ENCODE results near the gene ZNF768.

Gene ZNF768

DNA sequence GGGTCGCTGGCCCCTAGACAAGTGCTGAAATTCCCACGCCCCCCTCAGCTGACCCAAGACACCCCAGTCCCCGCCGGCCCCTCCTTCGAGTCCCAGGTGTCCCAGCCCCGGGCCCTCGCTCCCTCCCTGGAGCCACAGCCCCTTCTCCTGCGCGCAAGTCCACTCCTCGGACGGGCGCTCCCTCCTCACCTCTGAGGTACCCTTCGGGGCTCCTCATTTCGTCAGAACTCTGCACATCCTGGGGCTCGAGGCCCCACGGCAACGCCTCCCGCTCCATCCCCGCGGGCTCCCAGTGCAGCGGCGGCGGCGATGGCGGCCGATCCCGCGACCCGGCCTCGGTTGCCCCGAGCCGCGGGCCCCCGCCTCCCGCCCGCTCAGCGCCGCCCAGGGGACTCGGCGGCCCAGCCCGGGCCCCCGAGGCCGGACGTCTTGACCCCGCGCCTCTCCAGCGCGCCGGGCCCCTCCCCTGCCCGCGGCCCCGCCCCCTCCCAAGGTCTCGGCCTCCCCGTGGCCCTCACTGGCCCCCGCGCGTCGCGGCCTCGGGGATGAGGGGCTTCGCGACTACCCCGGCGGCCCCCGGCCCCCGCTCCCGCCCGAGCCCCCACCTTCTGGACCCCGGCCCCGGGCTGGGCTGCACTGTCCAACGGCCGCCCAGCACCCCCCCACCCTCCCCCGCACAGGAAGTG, at the start of gene ZNF768:
Gene ZNF768 (minus strand): TSS at position 430 of the 686 bp plus-strand sequence. CDS start 153 bp downstream, at position 277.
- DNase-seq (ENCODE audit: extremely low read depth in 1 of 2, low read depth in 1 of 2): no peak

DNA sequence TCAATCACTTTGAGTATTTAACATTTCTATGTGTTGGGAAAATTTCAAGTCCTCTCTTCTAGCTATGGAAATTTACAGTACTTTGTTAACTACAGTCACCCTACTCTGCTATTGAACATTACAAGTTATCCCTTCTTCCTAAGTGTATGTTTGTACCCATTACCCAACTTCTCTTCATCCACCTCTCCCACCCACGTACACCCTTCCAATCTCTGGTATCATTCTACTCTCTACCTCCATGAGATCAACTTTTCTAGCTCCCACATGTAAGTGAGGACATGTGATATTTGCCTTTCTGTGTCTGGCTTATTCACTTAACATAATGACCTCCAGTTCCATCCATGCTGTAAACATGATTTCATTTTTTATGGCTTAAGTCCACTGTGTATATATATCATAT, 48.3 kb upstream of the ZNF768 start:
- no peak for DNase-seq (ENCODE audit: extremely low read depth in 1 of 2, low read depth in 1 of 2)

DNA sequence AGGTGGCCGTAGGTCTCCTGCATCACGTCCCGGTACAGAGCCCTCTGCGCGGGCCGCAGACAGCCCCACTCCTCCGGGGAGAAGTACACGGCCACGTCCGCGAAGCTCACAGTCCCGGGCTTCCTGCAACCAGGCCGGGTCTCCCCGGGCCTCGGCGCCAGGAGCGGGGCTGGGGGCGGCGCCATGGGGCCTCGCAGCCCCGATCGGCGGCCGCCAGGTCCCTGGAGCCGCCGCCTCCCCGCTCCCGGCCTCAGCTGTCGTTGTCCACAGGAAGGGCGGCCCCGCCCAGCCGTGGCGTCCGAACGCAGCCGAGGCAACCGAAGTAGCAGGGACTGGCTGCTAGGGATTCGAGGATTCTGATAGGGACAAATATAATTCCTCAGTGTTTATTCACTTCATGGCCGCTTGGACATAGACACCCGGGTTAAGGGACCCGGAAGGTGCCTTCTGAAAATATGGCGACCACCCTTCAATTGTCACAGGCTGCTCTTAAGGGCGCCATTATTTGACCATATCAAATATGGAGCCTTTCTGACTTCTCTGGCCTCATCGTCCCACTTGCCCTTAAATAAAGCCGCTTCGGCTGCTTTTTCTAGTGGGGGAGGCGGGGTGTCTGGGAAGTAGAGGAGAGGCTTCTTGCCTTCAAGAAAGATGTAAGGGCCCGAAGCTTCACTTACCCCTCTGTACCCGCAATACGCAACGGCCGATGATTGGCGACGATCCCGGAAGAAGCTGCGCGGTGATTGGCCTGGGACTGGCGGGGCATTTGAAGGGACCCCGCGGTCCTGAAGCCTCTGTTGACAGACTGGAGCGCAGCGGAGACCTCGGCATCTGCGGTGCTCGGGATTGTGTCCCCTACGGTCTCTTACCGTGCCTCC, 45.3 kb upstream of the ZNF768 start, which contains the start of gene ZNF688:
Gene ZNF688 (minus strand): TSS at position 270 of the 878 bp plus-strand sequence. CDS start 85 bp downstream, at position 185.
- peak; percentile 83 to 90 for DNase-seq (ENCODE audit: extremely low read depth in 1 of 2, low read depth in 1 of 2)

DNA sequence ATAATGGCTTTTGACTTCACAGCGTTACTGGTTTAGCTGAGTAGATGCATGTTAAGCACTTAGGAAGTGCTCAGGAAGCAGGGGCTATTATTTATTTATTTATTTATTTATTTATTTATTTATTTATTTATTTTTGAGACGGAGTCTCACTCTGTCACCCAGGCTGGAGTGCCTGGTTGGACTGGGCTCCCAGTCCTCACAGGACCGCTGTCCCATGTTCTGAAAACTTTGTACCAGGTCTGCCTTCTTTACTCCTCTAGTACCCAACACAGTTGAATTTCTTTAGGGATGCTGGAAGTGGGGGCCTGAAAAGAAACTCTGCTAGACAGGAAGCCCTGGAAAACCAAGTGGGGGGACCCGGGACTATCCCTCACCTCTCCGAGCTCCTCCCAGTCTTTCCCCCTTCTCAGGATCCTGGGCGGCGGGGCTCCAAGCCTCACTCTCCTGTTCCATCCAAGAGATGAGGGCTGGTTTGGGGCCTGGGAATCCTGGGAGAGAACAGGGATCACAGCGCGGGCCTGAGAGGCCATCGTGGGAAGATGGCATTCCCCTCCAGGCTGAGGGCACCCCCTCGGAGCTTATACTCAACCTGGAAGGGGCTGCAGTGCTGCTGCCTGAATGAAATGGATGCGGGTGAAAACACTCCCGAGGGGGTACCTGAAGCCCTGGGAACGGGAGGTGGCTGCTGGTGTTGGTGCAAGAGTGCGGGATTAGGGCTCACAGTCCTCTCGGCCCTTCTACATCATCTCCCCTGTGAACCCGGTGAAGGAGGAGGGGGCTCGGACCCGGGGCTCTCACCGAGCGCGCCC, 44.5 kb upstream of the ZNF768 start:
- no peak for DNase-seq (ENCODE audit: extremely low read depth in 1 of 2, low read depth in 1 of 2)

DNA sequence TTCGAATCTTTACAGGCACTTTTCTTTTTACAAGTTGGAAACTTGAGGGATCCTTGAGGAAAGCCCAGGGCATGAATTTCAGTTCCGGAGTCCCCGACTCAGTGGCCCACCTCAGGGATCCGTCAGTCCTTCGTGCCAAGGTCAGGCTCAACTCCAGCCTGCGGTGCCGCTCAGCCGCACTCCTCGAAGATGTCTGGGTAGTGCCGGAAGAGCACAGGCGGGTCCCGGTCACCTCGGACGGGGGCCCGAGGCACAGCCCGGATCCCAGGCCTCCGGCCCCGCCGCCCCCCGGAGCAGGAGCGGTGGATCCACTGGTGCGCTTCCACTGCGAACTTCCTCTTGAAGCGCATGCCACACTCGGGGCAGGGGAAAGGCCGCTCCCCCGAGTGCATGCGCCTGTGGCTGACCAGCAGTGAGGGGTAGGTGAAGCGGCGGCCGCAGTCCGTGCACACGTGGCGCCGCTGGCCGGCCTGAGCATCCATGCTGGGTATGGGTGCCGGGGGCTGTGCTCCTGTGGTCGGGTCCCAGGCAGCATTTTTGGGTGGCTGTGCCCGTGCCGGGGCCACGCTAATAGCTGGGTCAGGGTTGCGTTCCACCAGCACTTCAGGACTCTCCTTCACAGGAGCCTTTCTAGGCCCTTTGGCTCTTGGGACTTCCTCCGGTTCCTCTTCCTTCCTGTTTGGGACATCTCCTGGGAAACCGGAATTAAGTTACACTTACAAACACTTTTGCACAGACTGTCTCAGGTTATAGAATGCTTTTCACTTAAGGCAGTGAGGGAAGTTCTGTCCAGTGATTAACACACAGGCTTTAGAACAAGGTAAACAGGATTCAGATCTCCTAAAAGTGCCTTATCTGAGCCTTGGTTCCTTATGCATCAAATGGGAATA, 43.6 kb upstream of the ZNF768 start:
- no peak for DNase-seq (ENCODE audit: extremely low read depth in 1 of 2, low read depth in 1 of 2)

GRCh38 chr16:30569281-30569680, 42.9 kb upstream of the ZNF768 start:
- DNase-seq (ENCODE audit: extremely low read depth in 1 of 2, low read depth in 1 of 2): no peak

GRCh38 chr16:30567991-30568638, 41.7 kb upstream of the ZNF768 start:
- no peak for DNase-seq (ENCODE audit: extremely low read depth in 1 of 2, low read depth in 1 of 2)

- no peak for DNase-seq (ENCODE audit: extremely low read depth in 1 of 2, low read depth in 1 of 2)
These were observed 41.0 kb upstream of the ZNF768 start for GRCh38 chr16:30567160-30567990.

DNA sequence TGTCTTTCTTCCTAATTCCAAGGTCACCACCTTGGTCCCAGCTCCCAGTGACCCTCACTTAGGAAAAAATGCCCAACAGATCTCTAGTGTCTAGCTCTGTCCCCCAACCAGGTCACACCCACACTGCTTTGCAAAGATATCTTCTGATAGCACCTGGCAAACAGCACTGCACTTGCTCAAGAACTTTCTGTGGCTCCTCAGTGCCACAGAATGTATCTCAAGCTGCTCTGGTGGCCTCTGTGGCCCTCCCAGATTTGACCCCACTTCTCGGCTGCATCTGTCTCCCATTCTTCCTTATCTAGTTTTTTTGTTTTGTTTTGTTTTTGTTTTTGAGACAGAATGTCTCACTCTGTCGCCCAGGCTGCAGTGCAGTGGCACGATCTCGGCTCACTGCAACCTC, 40.2 kb upstream of the ZNF768 start:
- no peak for DNase-seq (ENCODE audit: extremely low read depth in 1 of 2, low read depth in 1 of 2)

DNA sequence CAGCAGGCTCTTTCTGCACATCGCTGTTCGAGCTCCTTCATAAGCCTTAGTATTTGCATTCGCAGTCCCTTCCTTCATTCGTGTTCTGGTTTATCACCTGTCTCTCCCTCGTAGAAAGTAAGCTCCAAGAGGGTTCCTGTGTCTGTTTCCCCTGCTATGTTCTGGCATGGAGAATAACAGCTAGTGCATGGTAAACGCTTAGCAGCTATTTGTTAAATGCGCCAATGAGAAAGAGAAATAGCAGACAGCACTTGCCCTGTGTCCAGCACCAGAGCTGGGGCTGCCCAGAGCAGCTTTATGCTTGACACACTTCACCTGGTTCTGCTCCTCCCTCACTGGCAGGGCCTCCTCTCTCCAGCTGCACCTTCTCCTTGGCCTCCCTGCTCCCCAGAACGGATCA, 39.6 kb upstream of the ZNF768 start:
- DNase-seq (ENCODE audit: extremely low read depth in 1 of 2, low read depth in 1 of 2): no peak

DNA sequence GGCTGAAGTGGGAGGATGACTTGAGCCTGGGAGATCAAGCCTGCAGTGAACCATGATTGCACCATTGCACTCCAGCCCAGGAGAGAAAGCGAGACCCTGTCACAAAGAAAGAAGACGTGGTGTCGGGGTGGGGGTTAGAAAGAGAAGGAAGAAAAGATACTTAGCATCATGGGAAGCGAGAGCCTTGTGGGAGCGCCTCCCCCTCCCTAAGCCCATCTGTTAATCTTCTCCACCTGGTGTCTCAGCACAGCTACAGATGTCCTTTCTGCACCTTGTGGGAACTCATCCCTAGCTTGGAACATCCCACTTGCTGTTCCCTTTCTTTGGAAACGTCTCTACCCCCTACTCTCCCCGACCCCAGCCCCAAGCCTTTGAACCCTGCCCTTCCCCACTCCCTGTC, 39.2 kb upstream of the ZNF768 start:
- no peak for DNase-seq (ENCODE audit: extremely low read depth in 1 of 2, low read depth in 1 of 2)

GRCh38 chr16:30562021-30562420, 35.7 kb upstream of the ZNF768 start:
- no peak for DNase-seq (ENCODE audit: extremely low read depth in 1 of 2, low read depth in 1 of 2)

DNA sequence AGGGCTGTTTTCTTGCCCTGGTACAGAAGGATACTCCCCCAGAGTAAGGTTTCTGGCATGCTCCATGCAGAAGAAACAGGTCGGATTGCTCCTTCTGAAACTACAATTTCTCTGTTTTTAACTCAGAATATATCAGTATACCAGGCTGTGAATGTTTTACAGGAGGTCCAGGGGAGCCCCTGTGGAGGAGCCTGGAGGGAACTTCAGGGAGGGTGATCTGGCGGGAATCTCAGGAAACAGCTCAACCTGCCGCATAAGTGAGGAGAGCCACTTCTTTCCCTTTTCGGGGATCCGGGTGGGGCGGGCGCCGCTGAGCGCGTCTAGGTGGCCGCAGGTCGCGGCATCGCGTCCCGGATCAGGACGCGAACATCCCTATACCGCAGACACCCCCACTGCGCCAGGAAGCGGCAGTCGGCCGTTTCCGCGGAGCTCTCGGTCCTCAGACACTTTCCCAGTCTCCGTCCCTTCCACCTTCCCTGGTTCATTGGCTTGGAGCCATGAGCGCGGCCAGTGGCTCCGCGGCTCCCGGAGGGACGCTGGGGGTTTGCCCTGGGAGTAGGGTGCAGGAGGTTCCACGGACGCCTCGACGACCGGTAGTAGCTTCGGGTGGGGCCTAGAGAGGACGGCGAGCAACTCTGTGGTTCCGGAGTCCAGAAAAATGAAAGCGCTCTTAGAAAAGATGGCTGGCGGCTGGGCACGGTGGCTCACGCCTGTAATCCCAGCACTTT, 34.9 kb upstream of the ZNF768 start:
- no peak for DNase-seq (ENCODE audit: extremely low read depth in 1 of 2, low read depth in 1 of 2)

GRCh38 chr16:30559690-30560089, 33.3 kb upstream of the ZNF768 start:
- DNase-seq (ENCODE audit: extremely low read depth in 1 of 2, low read depth in 1 of 2): no peak

DNA sequence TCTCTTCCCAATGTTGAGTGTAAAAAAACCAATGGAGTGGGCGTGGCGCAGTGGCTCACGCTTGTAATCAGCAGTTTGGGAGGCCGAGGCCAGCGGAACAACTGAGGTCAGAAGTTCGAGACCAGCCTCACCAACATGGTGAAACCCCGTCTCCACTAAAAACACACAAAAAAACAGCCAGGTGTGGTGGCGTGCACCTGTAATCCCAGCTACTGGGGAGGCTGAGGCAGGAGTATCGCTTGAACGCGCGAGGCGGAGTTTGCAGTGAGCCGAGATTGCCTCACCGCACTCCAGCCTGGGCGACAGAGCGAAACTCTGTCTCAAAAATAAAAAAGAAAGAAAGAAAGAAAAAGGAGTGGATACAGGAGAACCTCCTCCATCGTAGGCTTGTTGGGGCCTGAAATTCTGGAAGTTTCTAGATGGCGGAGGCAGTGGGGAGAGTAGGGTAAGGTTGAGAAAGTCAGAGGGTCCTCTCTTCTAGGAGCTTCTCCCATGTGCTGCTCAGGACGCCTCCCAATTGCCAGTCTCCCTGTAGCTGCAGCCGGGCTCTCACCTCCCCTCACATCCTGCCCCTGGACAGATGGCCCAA, 32.5 kb upstream of the ZNF768 start:
- DNase-seq (ENCODE audit: extremely low read depth in 1 of 2, low read depth in 1 of 2): no peak

DNA sequence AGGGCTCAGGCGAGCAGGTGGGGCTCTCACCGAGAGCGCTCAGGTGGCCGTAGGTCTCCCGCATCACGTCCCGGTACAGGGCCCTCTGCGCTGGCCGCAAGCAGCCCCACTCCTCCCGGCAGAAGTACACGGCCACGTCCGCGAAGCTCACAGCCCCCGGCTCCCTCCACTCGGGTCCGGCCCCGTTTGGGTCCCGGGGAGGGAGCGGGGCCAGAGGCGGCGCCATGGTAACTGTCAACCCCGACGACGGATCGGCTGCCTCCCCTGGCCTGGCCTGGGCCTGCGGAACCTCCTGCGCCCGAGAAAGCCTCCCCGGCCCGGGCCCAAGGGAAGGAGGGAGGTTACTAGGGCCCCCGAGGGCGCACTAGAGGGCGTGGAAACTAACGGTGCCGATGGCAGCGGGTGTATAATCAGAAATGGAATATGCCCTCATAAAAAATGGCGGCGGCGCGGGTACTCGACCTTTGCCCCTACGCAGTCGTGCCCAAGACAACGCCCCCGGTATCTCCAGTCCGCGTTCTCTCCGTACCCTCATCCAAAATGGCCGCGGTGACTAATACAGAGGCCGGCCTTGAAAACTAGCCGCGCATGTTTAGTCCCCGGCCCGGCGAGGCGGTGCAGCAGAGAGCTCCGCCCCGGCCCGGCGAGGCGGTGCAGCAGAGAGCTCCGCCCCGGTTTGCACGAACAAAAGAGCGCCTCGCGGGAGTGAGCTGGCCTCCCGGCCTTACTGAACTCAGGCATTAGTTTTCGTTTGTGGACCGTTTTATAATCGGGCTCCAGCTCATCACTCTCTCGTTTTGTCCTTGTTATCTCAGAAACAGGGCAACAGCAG, 31.8 kb upstream of the ZNF768 start, which contains the start of gene ZNF764:
Gene ZNF764 (minus strand): TSS at position 418 of the 832 bp plus-strand sequence. CDS start 192 bp downstream, at position 226.
- DNase-seq (ENCODE audit: extremely low read depth in 1 of 2, low read depth in 1 of 2): peak; percentile 92 to 96

DNA sequence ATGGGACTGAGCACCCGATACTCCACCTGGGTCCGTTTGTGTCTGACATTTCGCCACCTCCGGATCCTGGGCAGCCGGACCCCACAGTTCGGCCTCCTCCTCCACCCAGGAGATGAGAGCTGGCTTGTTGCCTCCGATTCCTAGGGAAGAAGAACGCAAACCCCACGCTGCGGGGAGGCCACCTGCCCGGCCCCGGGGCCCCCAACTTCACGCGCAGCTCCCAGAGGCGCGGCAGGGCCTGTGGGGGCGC, 31.3 kb upstream of the ZNF768 start:
- no peak for DNase-seq (ENCODE audit: extremely low read depth in 1 of 2, low read depth in 1 of 2)

Measured in activated CD8-positive, alpha-beta memory T cell treated with anti-CD3 and anti-CD28 coated beads for 1 hour (primary cell).